GM03348 (cell line): ENCODE data around the gene TKT.
A peak's percentile ranks its signal among the peaks of the same experiment; 100 is the strongest.
"Not testable (repeated sequence)": the region's sequence is repeated elsewhere in the genome, so short reads cannot be mapped to it uniquely, and the experiment has no call there.

ENCODE experiments used
- DNase-seq: peaks from one replicate; pipeline ENCODE4 v3.0.0; 2012; ENCODE audit warnings: low spot score

TKT gene

GRCh38 chr3:53255775-53256703, at the start of gene TKT:
TSS of gene TKT (minus strand) at chr3:53256022. CDS start at chr3:53255942, 80 bp downstream.
- DNase-seq = peak; percentile 100

- no peak for DNase-seq
These were observed 48.1 kb upstream of the TKT start for GRCh38 chr3:53303957-53304356.

- no peak for DNase-seq
These were observed 47.7 kb upstream of the TKT start for GRCh38 chr3:53303549-53303948.

GRCh38 chr3:53300826-53301225, 45.0 kb upstream of the TKT start:
- no peak for DNase-seq

- DNase-seq = peak; percentile 79
These were observed 43.8 kb upstream of the TKT start for GRCh38 chr3:53299611-53300023.

- no peak for DNase-seq
These were observed 39.6 kb upstream of the TKT start for GRCh38 chr3:53295410-53295809.

GRCh38 chr3:53293867-53294266, 38.0 kb upstream of the TKT start:
- no peak for DNase-seq

- DNase-seq = no peak
These were observed 32.4 kb upstream of the TKT start for GRCh38 chr3:53288214-53288613.

GRCh38 chr3:53287131-53287629, 31.4 kb upstream of the TKT start:
- peak; percentile 36 for DNase-seq

- no peak for DNase-seq
These were observed 30.9 kb upstream of the TKT start for GRCh38 chr3:53286727-53287126.

GRCh38 chr3:53282581-53282980, 26.8 kb upstream of the TKT start:
- no peak for DNase-seq

GRCh38 chr3:53278667-53279066, 22.8 kb upstream of the TKT start:
- DNase-seq = no peak

- DNase-seq = no peak
These were observed 19.2 kb upstream of the TKT start for GRCh38 chr3:53274938-53275605.

GRCh38 chr3:53273146-53273670, 17.4 kb upstream of the TKT start:
- DNase-seq = no peak

GRCh38 chr3:53269888-53270880, 14.4 kb upstream of the TKT start:
- DNase-seq = peak; percentile 94

- DNase-seq = not testable (repeated sequence)
These were observed 13.4 kb upstream of the TKT start for GRCh38 chr3:53269193-53269592.

- DNase-seq = no peak
These were observed 11.9 kb upstream of the TKT start for GRCh38 chr3:53267766-53268165.

GRCh38 chr3:53264718-53265117, 8.9 kb upstream of the TKT start:
- no peak for DNase-seq

- DNase-seq = no peak
These were observed 8.1 kb upstream of the TKT start for GRCh38 chr3:53263907-53264306.

GRCh38 chr3:53261712-53262111, 5.9 kb upstream of the TKT start:
- no peak for DNase-seq

- no peak for DNase-seq
These were observed 4.5 kb upstream of the TKT start for GRCh38 chr3:53260286-53260785.
